GM18502 (cell line): ENCODE data around the gene IFT88.

Source experiments
- ATAC-seq: cut with Tn5 transposase; IDR thresholded peaks from one replicate; pipeline ENCODE4 v1.9.1; 2021; ENCODE audit warnings: mild to moderate bottlenecking; ENCODE audit not compliant: unreplicated experiment, poor library complexity

IFT88 gene

GRCh38 chr13:20566898-20567874 is at the start of gene IFT88:
TSS of gene IFT88 (plus strand) at chr13:20567157. CDS start at chr13:20574386, 7,229 bp downstream.
- ATAC-seq: peak; percentile 83

DNA sequence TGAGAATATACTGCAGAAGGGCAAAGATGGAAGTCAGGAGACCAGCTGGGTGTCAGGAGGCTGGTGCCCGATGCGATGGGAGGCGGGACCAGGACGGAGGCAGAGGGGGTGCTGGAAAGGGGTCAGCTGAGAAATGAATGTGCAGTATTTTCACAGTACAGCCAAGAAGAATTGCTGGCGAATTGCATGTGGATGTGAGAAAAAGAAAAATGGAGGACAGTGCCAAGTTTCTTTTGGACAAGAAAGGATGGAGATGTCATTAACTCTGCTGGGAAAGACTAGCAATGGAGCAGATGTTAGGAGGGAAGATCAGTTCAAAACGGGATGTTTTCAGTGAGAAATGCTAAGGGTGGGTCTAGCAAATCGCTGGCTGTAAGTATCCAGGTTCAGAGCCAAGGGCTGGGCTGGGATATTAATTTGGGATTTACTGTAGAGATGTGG is 48.3 kb upstream of the IFT88 start:
- no peak for ATAC-seq

- ATAC-seq: no peak
Measured at GRCh38 chr13:20519875-20520274, 47.1 kb upstream of the IFT88 start.

DNA sequence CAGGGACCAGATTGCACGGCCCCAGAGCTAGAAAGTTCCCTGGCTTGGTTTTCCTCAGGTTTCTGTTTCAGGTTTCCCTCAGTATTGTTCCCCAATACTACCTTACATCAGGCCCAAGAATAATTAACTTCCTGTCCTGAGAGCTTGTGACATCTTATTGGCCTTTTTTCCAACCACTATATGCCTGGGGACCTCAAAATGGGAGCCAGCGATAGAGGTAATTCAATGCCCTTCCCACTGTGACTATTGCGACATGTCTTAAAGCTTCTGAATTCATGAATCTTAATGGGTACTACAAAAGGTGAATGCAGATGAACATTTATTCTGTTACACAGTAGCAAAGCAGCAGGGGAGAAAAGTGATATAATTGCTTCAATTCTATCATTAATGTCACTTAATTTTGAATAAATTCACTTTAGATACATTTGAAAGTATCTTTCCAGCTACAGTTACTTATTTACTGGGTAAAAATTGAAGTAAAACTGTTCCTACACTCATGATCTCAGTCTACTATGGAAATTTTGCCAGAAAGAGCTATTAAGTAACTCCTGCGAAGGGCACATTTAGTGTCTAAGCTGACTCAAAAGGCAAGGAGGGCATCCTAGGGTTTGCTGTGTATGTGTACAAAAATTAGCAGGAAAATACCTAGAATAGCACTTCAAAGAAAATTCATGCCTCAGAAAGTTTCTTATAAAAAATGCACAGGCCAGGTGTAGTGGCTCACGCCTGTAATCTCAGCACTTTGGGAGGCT is 45.4 kb upstream of the IFT88 start:
- no peak for ATAC-seq

- ATAC-seq: peak; percentile 18
Measured at GRCh38 chr13:20525144-20525600, 41.8 kb upstream of the IFT88 start.

DNA sequence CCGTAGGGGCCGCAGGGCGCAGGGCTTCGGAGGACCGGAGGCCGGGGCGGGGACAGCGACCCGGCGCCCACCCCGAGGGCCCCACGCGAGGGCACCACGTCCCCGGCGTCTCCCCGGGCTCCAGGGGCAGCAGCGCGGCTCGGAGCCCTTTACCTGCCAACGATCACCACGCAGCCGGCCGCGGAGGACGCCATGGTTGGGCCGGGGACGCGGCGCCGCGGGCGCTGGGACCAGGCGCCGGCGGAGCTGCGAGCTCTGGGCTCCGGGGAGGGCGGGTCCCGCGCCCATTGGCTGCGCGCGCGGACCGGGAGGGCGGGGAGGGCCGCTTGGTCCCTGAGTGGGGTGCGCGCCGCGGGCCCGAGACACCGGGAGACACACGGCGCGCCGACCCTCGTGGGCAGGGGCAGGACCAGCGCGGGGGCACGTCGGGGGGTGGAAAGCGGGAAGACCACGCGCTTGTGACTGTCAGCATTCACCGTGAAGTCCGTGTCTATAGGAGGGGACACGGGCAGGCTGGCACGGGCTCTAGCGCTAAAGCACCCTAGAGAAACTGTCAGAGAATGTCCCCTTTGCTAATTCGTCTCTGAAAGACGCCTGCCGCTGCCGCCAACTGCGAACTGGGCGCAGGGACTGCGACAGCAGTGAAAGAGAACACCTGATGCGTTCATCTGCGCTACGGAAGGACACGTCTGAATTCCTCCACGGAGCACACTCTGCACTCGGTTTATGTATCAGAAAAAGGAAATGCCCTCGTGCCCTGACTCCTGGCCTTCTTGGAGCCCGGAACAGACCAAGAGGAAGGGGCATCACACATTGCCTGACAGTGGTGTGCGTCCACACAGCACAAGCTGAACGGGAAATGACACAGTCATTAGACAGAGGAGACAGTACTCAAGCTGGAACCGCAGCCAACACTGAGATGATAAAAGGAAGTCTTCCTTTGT is 41.1 kb upstream of the IFT88 start, which contains the start of gene CRYL1:
CRYL1 (minus strand) TSS at position 257 of the 944 bp plus-strand sequence; CDS start at position 194, 63 bp downstream.
- ATAC-seq: peak; percentile 82

DNA sequence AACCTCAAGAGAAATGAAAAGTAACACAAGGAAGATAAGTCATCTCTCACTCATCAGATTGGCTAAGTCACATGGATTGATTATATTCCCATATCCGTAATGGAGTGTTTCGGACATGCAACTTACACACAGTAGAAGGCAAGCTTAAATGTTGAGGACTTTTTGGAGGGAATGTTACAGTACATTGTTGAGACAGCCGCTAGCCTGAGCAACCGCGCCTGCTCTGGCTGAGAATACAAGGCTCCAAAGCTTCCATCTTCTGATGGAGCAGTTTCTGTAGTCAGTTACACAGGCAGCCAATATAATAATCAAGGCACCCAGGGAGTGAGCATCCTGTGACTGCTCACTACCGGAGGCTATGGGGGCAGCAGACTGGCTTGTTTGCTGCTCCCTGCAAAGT is 40.3 kb upstream of the IFT88 start:
- no peak for ATAC-seq

GRCh38 chr13:20528452-20528851 is 38.5 kb upstream of the IFT88 start:
- ATAC-seq: no peak

GRCh38 chr13:20534038-20534608 is 32.8 kb upstream of the IFT88 start:
- ATAC-seq: no peak

GRCh38 chr13:20536992-20537391 is 30.0 kb upstream of the IFT88 start:
- no peak for ATAC-seq

- ATAC-seq: no peak
Measured at GRCh38 chr13:20544201-20544923, 22.6 kb upstream of the IFT88 start.

DNA sequence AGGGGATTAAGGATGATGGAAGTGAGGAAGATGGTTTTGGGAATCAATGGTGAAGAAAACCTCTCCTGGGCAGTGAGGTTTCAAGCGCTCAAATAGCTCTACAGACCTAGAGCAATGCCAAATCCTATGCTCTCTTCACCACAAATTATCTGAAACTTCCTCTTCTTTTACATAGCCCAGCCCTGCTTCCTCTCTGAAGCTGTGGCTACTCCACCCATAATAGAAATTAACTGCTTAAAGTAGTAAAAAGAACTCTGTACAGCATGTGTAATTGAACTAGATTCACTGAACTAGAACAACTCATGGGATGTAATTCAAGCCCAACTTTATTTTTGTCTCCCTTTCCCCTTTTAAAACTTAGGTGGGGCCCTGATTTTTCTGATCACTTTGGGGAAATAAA is 20.4 kb upstream of the IFT88 start:
- peak; percentile 68 for ATAC-seq

- ATAC-seq: no peak
Measured at GRCh38 chr13:20547479-20547908, 19.5 kb upstream of the IFT88 start.

DNA sequence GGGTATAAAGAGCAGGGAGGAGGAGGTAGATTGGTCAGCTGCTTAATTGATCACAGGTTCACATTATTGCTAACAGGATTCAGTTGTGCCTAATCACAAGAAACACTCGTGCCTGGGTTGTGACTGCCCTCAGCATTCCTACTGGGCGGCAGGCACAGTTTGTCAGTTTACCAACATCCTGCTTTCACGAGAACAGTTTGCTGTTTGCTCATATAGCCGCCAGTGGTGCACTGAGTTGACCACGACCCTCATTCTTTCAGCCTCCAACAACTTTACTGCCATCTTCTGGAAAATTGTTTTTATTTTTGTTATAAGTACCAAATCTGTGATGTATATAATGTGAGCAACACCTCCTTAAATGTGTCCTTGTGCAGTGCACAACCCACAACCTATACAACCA is 16.2 kb upstream of the IFT88 start:
- ATAC-seq: no peak

DNA sequence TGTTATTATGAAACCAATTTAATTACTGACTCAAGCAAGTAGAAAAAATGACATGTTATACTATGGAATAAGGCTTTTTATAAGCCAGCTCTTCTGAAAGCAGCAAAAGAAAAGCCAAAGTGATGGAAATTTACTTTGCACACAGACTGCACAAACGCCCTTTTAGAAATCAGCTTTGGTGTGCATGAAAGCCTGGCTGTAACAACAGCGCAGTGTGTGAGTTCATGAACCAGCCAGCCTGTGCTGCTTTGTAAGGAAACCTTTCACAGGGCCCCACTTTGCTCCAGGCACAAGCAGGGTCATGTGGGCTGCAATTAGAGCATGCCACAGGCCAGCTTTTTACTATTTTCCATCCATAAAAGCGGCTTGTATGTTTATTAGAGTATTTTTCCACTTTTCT is 13.6 kb upstream of the IFT88 start:
- ATAC-seq: no peak

DNA sequence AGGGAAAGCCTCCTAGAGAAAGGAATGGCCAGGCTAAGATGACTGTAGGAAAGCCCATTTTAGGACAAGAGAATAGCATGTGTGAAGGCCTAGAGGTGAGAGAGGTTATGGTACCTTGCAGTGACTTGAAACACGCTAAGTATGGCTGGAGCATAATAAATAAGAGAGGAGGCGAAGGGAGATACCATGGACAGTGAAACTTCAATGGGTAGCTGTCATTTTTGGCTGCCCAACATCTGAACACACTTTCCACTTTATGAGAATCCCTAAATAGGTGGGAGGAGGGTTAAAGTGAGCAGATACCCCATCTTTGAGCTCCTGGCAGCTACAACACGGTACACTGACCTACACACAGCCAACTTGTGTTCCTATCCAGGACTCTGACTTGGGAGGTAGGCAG is 8.0 kb upstream of the IFT88 start:
- no peak for ATAC-seq

GRCh38 chr13:20559659-20560356 is 7.1 kb upstream of the IFT88 start:
- ATAC-seq: no peak

DNA sequence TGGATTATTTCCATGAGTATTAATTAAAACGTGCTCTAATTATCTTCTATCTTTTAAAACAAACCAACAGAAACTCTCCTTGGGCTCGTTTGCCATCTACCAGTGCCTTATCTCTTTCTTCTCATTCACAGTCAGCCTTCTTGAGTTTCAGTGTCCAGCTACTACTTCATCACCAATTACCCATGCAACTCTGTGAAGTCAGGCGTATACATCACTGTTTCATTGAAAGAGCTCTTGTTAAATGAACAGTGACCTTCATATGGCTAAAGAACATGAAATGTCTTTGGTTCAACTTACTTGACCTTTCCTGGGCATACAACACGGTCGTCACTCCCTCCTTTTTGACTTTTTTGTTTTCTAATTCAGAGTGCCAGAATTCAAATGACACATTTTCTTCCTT is 5.2 kb upstream of the IFT88 start:
- ATAC-seq: no peak
